OCI-LY1 (cell line): ENCODE measurements around the gene PAM.

Source experiments
- H2AFZ ChIP-seq: fragments of 200-600 bp; sonication (generic), shearing (Covaris generic); 2 replicates; pipeline ENCODE4 v1.6.0; 2014; ENCODE audit warnings: antibody characterized with exemption, mild to moderate bottlenecking, low read length
- H3F3A ChIP-seq: fragments of 200-600 bp; sonication (generic), shearing (Covaris generic); 2 replicates; pipeline ENCODE4 v1.6.0; 2014; ENCODE audit warnings: mild to moderate bottlenecking, antibody characterized with exemption, low read length, moderate library complexity; ENCODE audit not compliant: insufficient read depth
- H3K27ac ChIP-seq: fragments of 200-600 bp; sonication (generic); 2 replicates; pipeline ENCODE4 v1.5.1; 2014; ENCODE audit warnings: low read length, mixed run types, mild to moderate bottlenecking, low read depth; ENCODE audit not compliant: poor library complexity, severe bottlenecking
- H3K27me3 ChIP-seq: fragments of 200-600 bp; sonication (generic); 2 replicates; pipeline ENCODE4 v1.6.0; 2014; ENCODE audit warnings: antibody characterized with exemption, mild to moderate bottlenecking, low read length, moderate library complexity; ENCODE audit not compliant: insufficient read depth
- H3K36me3 ChIP-seq: fragments of 200-600 bp; sonication (generic); 2 replicates; pipeline ENCODE4 v1.6.1; 2014; ENCODE audit warnings: mild to moderate bottlenecking, antibody characterized with exemption, low read length, moderate library complexity, mixed read lengths; ENCODE audit not compliant: insufficient read depth
- H3K4me1 ChIP-seq: fragments of 200-600 bp; sonication (generic); 2 replicates; pipeline ENCODE4 v1.5.1; 2014; ENCODE audit warnings: mild to moderate bottlenecking, low read length, moderate library complexity; ENCODE audit not compliant: insufficient read depth, severe bottlenecking
- H3K4me2 ChIP-seq: fragments of 200-600 bp; sonication (generic), shearing (Covaris generic); 2 replicates; pipeline ENCODE4 v1.6.1; 2014; ENCODE audit warnings: low read length
- H3K4me3 ChIP-seq: fragments of 200-600 bp; sonication (generic); 2 replicates; pipeline ENCODE4 v1.5.1; 2014; ENCODE audit warnings: low read length, low read depth, mild to moderate bottlenecking, mixed read lengths; ENCODE audit not compliant: poor library complexity, severe bottlenecking
- H3K79me2 ChIP-seq: fragments of 200-600 bp; shearing (Covaris generic); 2 replicates; pipeline ENCODE4 v1.6.1; 2016; ENCODE audit warnings: mixed run types, low read length, mixed read lengths; ENCODE audit not compliant: insufficient read depth
- H3K9ac ChIP-seq: fragments of 200-600 bp; sonication (generic), shearing (Covaris generic); 2 replicates; pipeline ENCODE4 v1.6.1; 2014; ENCODE audit warnings: mild to moderate bottlenecking, low read length, mixed read lengths
- H3K9me2 ChIP-seq: fragments of 200-600 bp; sonication (generic), shearing (Covaris generic); 2 replicates; pipeline ENCODE4 v1.6.1; 2014; ENCODE audit warnings: low read depth, mild to moderate bottlenecking, low read length, mixed read lengths
- H3K9me3 ChIP-seq: fragments of 200-600 bp; shearing (Covaris generic); 2 replicates; pipeline ENCODE4 v1.6.1; 2014; ENCODE audit warnings: low read length, mixed read lengths
- H4K20me1 ChIP-seq: fragments of 200-600 bp; sonication (generic), shearing (Covaris generic); 2 replicates; pipeline ENCODE4 v1.6.0; 2016; ENCODE audit warnings: mild to moderate bottlenecking, low read length; ENCODE audit not compliant: insufficient read depth
- EZH2 ChIP-seq: fragments of 200-600 bp; sonication (generic), shearing (Covaris generic); IDR thresholded peaks from 2 replicates; pipeline ENCODE4 v1.8.0; 2017; ENCODE audit warnings: borderline replicate concordance, mixed run types, mild to moderate bottlenecking, antibody characterized with exemption, low read length, moderate library complexity, mixed read lengths
- TF ChIP-seq, protein P1 (sequence below): fragments of 200-600 bp; sonication (generic), shearing (Covaris generic); IDR thresholded peaks from 2 replicates; pipeline ENCODE4 v1.5.1; 2017; ENCODE audit warnings: mild to moderate bottlenecking, antibody characterized with exemption, low read length, moderate library complexity, mixed read lengths

The PAM gene

DNA sequence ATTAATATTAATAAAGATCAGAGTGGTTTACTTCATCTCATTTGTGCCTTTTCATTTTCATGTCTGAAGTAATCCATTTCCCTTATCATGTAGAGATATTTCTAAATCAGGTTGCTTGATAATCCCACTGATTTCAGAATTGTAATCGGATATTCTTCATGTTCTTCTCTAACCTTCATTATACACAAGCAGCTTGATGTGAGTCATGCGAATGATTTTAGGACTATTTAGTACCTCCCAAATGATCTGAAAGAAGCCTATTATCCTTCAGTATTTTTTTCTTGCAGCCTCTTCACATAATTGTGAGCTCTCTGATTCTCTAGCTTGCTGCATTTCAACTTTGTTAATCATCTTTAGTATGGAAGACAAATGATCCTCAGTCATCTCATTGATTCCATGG, 182.8 kb downstream of the PAM start:
- no peaks in the 10 kb centered on the region for H4K20me1 ChIP-seq
- H3K36me3 ChIP-seq = no peaks in the 10 kb centered on the region

DNA sequence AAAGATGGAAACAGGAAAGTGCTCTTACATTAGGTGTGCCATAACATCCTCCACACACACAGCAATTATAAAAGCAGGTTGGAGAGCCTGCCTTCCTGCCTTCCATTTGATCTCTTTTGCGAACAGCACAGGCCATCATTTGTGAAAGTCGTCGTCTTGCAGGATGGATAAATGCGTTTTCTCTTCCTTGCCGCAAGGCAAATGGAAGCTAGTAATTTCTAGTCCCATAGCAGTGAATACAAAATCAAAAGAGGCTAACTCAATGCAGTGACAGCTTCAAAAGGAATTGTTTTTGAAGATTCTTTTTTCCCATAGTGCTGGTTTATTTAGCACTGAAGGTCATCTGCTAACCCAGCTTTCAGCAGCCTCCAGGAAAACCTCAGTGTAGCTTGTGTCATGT, 186.0 kb downstream of the PAM start:
- H3K79me2 ChIP-seq = no peaks in the 10 kb centered on the region
- no peak for TF ChIP-seq EZH2
- TF ChIP-seq, protein P1, sequence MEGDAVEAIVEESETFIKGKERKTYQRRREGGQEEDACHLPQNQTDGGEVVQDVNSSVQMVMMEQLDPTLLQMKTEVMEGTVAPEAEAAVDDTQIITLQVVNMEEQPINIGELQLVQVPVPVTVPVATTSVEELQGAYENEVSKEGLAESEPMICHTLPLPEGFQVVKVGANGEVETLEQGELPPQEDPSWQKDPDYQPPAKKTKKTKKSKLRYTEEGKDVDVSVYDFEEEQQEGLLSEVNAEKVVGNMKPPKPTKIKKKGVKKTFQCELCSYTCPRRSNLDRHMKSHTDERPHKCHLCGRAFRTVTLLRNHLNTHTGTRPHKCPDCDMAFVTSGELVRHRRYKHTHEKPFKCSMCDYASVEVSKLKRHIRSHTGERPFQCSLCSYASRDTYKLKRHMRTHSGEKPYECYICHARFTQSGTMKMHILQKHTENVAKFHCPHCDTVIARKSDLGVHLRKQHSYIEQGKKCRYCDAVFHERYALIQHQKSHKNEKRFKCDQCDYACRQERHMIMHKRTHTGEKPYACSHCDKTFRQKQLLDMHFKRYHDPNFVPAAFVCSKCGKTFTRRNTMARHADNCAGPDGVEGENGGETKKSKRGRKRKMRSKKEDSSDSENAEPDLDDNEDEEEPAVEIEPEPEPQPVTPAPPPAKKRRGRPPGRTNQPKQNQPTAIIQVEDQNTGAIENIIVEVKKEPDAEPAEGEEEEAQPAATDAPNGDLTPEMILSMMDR = no peak
- H3K27me3 ChIP-seq = no peaks in the 10 kb centered on the region
- no peaks in the 10 kb centered on the region for H3K9me3 ChIP-seq
- no peak overlapping the region for H3K27ac ChIP-seq
- no peak overlapping the region for H2AFZ ChIP-seq
- H3K9me2 ChIP-seq = no peaks in the 10 kb centered on the region
- no peaks in the 10 kb centered on the region for H4K20me1 ChIP-seq
- H3K36me3 ChIP-seq = no peaks in the 10 kb centered on the region
- H3K4me3 ChIP-seq = no peak overlapping the region
- no peaks in the 10 kb centered on the region for H3K4me1 ChIP-seq
- no peaks in the 10 kb centered on the region for H3F3A ChIP-seq
- H3K9ac ChIP-seq = no peak overlapping the region
- H3K4me2 ChIP-seq = no peak overlapping the region

More for the DNA sequence above, 182.8 kb downstream of the PAM start:
- H3K9me2 ChIP-seq = no peaks in the 10 kb centered on the region
- no peak overlapping the region for H3K4me3 ChIP-seq
- H3K9me3 ChIP-seq = no peaks in the 10 kb centered on the region
- H3K27me3 ChIP-seq = no peaks in the 10 kb centered on the region
- no peak overlapping the region for H2AFZ ChIP-seq
- no peak overlapping the region for H3K27ac ChIP-seq
- no peaks in the 10 kb centered on the region for H3K79me2 ChIP-seq
- no peak overlapping the region for H3K4me2 ChIP-seq
- no peak overlapping the region for H3K9ac ChIP-seq
- H3K4me1 ChIP-seq = no peaks in the 10 kb centered on the region
- TF ChIP-seq, protein P1 = no peak
- no peak for TF ChIP-seq EZH2
- no peaks in the 10 kb centered on the region for H3F3A ChIP-seq

DNA sequence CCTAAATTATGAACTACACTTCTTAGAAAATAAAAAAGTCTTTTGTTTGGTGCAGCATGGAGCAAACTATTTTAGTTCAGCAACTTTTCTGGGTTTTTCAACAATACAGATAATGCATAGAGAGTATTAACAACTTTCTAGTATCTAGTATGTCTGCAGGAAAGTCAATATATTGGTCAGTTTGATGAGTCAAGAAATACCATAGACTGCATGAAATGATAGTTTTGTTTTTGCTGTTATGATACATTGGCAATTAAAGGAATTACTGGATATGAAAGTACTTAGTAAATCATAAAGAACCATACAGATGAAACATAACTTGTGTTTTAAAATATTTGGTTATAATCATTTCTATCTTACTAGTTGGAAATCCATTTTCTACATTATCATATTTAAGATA, 191.3 kb downstream of the PAM start:
- no peak overlapping the region for H2AFZ ChIP-seq
- no peaks in the 10 kb centered on the region for H3K4me1 ChIP-seq
- no peaks in the 10 kb centered on the region for H3K9me2 ChIP-seq
- H4K20me1 ChIP-seq = no peaks in the 10 kb centered on the region
- H3K79me2 ChIP-seq = no peaks in the 10 kb centered on the region
- H3K9me3 ChIP-seq = no peaks in the 10 kb centered on the region
- no peak overlapping the region for H3K4me2 ChIP-seq
- TF ChIP-seq EZH2 = no peak
- TF ChIP-seq, protein P1 = no peak
- no peak overlapping the region for H3K27ac ChIP-seq
- no peaks in the 10 kb centered on the region for H3F3A ChIP-seq
- no peaks in the 10 kb centered on the region for H3K36me3 ChIP-seq
- no peak overlapping the region for H3K4me3 ChIP-seq
- no peak overlapping the region for H3K9ac ChIP-seq
- H3K27me3 ChIP-seq = no peaks in the 10 kb centered on the region
